A673 (cell line): Measurements from ENCODE around the gene METTL26.

Experiments used
- EZH2 ChIP-seq: fragments of 200-600 bp; sonication (generic); IDR thresholded peaks from 2 replicates; pipeline ENCODE4 v1.6.1; 2017; ENCODE audit warnings: borderline replicate concordance, low read depth, mild to moderate bottlenecking, mixed read lengths, antibody characterized with exemption, low read length; ENCODE audit not compliant: poor library complexity, severe bottlenecking
- TF ChIP-seq, protein P1 (sequence below): fragments of 300-800, 200-600 bp; sonication (generic); conservative IDR thresholded peaks from 2 replicates; pipeline ENCODE4 v1.5.1; 2017; ENCODE audit warnings: low read depth, mild to moderate bottlenecking, antibody characterized with exemption, low read length, moderate library complexity, mixed read lengths

DNA sequence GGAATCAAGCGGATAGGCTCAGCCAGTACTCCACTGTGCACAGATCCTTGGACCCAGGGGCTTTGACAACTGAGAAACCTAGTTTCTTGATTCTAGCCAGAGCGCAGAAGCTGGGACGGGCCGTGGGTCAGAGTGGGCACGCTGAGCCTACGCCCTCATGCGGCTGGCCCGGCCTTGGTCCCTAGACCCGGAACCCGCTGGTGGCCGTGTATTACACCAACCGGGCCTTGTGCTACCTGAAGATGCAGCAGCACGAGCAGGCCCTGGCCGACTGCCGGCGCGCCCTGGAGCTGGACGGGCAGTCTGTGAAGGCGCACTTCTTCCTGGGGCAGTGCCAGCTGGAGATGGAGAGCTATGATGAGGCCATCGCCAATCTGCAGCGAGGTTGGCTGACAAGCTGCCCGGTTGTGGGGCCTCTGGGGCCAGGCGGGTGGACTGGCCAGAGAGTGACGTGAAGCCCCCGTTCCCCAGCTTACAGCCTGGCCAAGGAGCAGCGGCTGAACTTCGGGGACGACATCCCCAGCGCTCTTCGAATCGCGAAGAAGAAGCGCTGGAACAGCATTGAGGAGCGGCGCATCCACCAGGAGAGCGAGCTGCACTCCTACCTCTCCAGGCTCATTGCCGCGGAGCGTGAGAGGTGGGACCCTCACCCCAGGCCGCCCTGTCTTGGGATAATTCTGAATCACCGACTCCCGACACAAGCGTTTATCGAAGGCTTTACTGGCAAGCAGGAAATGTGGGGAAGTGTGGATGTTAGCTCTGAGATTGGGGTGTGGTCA, 45.1 kb upstream of the METTL26 start:
- TF ChIP-seq, protein P1, sequence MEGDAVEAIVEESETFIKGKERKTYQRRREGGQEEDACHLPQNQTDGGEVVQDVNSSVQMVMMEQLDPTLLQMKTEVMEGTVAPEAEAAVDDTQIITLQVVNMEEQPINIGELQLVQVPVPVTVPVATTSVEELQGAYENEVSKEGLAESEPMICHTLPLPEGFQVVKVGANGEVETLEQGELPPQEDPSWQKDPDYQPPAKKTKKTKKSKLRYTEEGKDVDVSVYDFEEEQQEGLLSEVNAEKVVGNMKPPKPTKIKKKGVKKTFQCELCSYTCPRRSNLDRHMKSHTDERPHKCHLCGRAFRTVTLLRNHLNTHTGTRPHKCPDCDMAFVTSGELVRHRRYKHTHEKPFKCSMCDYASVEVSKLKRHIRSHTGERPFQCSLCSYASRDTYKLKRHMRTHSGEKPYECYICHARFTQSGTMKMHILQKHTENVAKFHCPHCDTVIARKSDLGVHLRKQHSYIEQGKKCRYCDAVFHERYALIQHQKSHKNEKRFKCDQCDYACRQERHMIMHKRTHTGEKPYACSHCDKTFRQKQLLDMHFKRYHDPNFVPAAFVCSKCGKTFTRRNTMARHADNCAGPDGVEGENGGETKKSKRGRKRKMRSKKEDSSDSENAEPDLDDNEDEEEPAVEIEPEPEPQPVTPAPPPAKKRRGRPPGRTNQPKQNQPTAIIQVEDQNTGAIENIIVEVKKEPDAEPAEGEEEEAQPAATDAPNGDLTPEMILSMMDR: no peak
- TF ChIP-seq EZH2: no peak
